Measurements from ENCODE around the gene SSH2.
"Not testable (repeated sequence)": the region's sequence is repeated elsewhere in the genome, so short reads cannot be mapped to it uniquely, and the experiment has no call there.

Gene SSH2

DNA sequence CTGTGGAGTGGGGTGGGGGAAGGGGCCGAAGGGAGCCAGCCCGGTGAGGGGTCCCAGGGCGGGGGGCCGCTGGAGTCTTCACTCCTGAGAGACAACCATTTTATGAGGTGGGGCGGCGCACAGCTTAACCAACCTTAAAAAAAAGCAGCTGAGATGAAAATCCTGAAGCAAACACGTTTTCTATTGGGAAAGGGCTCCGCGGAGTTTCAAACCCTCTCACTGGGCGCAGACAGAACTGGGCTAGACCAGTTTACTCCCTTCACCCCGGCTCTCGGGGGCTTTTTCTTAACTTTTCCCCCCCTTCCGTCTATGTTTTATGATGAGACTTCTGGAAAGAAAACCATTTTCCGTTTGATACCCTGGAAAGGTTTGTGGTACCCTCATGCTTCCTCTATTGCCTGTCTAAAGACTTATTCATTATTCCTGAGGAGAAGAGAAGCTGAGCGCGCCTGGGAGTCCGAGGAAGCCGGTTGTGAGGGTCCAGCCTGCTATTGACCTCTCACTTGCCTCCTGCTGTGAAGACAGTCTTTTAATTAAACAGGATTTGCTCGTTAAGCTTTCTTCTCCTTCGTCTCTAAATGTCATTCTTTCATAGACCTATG lies 482 bp upstream of the SSH2 start:
- no peak for DNase-seq

DNA sequence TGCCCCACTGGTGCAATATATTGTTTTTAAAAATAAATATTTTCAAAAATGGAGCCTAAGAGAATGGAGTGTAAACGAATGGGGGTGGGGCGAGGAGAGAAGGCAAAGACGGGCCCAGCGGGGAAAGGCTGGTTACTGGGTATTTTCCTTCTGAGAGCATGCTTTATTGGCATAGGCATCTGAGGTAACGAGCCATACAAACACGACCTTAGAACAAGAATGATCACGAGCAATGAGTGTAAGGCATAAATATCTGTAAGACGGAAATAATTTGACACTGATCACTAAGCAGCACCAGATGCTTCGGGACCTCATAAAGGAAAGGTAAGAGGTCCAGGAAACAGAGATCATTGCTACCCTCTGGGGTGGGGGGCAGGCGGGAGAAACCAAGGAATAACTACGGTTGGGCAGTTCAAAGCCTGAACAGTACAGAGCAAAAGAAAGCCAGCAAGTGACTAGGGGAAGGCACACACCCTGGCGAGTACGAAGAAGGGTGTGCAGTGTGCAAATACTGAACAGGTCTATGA lies 959 bp downstream of the SSH2 start:
- peak in 1 of 2 donors; percentile 8 for DNase-seq

DNA sequence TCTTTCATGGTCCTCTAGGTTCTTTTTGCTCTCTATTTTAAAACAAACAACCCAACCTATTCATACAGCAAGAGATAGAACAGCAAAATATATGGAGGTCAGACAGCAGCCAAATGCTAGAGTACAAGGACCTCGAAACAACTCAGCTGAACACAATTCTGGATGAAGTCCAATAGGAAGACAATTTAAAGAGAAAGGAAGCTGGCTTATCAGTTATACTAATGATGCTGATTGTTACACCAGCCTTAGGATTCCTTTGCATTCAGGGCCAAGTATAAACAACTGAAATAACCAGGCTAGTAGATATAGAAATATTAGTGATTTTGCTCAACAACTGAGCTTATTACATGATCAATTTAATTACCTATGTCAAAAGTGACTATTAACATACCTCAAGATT lies 2.5 kb downstream of the SSH2 start:
- DNase-seq: no peak

DNA sequence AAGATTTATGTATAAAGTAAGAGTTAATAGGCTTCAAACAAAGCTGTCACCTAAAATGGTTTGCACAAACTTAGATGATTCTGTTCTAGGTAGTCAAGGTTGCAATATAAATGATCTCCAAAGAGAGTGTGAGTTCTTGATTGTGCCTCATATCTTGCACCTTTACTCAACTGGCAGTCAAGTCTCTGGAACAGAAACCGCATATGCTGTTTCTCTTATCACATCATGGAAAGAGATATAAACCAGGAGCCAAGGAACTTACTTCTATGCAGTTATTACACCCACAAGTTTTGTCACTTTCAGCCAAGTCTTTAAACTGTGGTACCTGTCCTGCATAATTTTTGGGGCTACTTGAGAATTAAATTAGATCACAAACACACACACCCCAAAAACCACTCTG lies 5.2 kb downstream of the SSH2 start:
- DNase-seq: no peak

DNA sequence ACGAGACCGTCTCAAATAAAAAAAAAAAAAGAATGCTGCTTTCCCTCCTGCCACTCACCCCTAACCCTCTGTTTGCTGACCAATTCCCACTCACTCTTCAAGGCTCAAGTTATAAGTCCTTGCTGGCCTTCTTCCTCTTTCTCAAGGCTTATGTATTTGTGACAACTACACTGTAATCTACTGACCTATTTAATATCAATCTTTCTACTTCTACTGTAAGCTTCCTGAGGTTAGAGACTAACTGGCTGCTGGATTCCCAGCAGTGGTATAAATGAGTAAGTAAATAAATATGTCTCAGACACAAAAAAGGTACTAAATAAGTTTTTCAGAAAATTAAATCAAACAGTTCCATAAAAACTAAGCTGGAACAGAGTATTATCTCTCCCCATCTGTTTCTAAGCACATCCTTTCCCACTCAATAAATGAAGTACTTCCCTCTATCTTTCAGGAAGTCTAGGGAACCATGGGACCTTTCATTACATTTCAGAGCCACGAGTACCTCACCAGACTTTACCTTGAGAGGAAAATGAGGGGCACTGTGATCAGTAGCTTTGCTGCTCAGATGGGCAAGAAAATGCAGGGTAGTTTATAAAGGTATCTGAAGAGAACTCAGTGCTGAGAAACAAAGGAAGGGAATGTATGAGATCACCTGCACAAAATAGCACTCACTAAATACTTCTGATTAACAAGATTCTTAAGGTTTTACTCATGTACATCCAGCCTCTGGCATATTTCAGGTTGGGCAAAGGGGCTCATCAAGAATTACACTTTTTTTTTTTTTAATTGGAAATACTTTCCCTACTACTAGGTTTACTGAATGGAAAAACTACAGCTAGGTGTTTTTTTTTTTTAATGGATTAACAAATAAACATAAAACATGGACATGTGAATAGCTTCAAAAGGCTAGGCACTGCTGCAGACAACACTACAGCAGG lies 10.8 kb downstream of the SSH2 start:
- DNase-seq: no peak

DNA sequence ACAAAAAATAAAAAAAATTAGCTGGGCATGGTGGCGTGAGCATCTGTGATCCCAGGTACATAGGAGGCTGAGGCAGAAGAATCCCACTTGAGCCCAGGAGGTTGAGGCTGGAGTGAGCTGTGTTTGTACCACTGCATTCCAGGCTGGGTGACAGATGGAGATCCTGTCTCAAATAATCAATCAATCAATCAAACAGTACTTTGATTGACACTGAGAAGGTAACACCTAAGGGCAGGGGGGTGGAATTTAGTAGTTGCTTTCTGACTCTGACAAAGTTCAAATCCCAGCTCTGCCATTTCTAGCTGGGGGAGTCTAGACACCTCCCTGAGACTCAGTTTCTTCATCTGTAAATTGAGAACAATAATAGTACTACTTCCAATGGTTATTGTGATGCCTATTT lies 12.0 kb downstream of the SSH2 start:
- DNase-seq: no peak

DNA sequence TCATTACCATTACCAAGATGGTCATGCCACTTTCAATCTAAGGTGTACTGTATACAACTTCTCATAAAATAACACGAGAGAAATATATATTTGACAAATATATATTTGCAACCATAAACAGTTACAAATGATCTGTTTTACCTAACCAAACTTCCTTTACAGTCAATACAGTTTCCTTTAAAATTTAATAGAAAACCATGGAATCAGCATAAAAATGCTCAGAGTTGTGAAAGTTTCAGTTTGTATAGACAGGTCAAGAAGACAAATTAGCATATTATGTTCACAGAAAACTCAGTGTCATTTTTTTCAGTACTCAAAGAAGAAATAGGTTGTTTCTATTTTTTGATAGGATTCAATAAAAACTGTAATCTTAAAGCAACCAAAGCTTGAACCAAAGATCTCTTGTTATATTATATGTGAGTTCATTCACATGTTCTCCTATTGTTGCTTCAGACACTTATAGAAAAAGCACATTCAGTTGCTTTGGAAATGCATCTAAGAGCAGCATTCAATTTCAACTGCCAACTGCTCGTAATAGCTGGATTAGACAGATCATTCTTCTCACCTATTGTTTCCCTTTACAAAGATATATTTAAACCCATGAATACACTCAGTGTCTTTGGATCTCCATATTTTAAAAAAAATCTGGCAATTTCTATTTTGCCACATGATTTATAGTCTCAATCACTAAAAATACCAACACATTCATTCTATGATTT lies 15.1 kb downstream of the SSH2 start:
- DNase-seq: no peak

DNA sequence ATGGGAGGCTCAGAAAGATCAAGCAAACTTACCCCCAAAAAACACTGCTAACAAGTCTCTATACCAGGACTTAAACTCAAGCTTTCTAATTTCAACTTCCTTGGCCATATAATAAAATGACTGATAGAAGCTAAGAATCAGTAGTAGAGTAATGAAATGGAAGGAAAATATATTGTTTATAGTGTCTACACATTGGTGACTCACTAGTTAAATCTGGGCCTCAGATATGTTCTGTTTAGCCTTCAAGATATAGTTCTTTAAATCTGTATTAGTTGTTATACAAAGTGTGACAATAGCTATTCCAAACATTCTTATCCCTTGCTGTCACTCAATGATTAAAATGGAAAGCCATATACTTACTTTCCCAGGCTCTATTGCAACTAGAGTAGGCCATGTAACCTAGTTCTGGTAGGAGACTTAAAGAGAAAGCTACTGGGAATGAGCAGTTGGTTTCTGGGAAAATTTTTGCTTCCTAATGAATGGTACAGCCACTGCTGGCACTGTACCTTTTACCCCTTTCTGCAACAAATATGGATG lies 18.3 kb downstream of the SSH2 start:
- DNase-seq: no peak

DNA sequence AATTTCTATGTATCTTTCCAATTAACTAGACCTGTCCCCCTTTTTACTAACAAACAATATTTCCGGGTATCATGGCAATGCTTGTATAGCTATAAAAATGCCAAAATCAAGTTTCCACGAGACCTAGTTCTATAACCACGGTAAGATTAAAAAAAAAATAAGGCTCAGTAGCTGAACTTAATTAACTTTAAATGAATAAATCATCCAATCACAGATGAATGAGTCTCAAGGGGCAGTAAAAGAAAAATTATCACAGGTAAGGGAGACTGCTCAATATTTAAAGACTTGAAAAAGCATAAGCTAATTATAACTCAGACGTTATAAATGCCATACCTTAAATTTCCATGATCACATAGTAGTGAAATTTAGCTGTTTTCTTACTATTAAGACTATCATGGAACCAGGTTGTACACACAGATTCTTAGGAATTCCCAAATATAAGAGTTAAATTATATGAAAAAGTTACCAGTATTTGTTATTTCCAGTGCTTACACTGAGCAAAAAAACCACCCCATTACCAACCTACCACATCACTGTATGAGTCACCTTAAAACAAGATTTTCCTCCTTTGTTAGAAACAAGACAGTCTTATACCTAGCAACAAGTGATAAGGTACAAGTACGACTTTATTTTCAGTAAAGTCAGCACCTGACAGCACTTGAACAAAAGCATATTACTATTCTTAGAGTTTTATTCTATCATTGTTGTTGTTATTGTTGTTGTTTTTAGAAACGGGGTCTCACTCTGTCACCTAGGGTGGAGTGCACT lies 20.6 kb downstream of the SSH2 start:
- DNase-seq: no peak

DNA sequence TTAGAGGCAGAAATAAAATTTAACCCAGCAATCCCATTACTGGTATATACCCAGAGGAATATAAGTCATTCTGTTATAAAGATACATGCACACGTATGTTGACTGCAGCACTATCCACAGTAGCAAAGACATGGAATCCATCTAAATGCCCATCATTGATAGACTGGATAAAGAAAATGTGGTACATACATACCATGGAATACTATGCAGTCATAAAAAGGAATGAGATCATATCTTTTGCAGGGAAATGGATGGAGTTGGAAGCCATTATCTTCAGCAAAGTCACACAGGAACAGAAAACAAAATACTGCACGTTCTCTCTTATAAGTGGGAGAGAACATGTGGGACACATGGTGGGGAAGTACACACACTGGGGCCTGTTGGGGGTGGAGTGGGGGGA lies 23.1 kb downstream of the SSH2 start:
- no peak for DNase-seq

DNA sequence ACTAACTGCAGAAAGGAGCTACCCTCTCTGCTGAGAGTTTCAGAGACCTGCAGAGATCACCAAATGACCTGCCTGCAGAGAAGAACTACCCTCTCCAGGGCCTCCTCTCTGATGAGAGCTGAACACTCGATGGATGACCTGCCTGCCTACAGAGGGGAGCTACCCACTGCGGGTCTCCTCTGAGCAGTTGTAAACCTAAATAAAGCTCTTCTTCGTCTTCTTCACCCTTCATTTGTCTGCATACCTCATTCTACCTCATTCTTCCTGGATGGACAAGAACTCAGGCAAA lies 24.2 kb downstream of the SSH2 start:
- DNase-seq: no peak

DNA sequence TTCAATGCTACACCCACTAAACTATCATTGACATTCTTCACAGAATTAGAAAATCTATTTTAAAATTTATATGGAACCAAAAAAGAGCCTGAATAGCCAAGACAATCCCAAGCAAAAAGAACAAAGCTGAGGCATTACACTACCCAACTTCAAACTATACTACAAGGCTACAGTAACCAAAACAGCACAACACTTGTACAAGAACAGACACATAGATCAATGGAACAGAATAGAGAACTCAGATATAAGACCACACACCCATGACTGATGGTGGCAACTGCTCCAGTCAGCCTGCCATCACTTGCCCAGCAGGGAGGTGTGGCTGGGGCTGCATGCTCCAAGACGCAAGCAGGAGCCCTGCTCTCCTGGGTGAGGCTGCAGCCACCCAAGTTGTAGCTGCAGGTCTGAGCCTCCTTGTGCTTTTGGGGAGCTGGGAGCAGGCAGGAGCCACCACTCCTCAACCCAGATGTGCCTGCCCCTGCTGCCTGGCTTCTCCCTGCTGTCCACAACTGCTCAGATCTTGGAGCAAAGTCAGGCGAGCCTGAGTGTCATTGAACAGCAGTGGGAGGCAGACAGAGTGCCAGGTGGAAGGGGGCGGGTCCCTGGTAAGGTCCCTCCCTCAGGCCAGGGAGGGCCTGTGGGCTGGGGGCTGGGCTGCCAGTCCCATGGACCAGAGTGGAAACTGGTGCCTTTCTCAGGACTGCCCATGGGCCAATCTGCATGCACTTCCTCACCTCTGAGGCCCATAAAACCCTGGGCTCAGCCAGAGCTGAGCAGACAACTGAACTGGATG lies 24.7 kb downstream of the SSH2 start:
- no peak for DNase-seq

DNA sequence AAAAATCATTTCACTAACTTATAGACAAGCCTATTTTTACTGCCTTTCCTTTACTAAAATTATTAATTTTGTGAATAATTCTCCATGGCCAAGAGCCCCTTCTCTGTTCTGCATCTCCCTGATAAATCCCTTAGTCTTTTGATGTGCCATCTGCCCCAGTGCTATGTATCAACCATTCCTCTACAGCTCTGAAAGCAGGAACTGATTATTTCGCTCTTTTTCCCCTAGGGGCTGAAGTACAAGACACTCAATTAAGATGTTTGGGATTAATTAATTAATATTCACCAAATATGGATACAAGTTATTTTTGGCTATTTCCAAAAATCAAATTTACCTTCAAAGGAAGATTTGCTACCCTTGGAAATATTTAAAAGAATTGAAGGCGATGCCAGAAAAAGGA lies 26.6 kb downstream of the SSH2 start:
- no peak for DNase-seq

DNA sequence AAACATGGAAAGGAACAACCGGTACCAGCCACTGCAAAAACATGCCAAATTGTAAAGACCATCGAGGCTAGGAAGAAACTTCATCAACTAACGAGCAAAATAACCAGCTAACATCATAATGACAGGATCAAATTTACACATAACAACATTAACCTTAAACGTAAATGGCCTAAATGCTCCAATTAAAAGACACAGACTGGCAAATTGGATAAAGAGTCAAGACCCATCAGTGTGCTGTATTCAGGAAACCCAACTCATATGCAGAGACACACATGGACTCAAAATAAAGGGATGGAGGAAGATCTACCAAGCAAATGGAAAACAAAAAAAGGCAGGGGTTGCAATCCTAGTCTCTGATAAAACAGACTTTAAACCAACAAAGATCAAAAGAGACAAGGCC lies 32.9 kb downstream of the SSH2 start:
- DNase-seq: not testable (repeated sequence)

DNA sequence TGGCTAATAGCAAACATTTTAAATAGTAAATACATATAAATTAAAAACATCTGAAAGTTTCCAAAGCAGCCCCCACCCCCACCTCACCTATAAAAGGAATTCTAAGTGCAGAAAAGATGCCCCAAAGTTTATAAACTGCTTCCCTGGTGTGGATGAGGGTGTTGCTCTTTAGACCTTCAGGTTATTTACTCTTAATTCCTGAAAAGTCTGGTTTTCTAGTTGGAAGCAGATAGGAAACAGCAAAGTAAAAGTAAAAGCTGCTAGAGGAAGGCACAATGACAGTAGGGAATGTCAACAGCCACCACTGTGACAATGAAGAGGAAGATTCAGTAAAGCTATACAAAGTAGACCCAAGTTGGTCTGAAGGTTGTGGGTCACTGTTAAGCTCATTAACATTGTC lies 37.8 kb downstream of the SSH2 start:
- DNase-seq: no peak

DNA sequence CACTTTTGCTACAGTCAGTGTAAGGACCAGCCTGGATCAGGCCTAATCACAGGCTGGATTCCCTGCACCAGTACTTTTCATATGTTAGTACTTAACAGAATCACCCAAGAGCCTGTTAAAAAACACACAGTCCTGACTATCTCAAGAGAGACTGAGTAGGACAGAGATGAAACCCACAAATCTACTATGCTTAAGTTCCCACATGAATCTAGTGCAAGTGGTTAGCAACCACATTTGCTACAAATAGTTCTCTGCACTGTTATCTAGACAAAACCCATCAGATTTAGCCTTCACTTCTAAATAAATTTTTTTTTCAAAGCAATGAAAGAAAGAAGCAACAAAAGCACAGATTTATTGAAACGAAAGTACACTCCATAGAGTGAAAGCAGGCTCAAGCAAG lies 38.9 kb downstream of the SSH2 start:
- DNase-seq: no peak

DNA sequence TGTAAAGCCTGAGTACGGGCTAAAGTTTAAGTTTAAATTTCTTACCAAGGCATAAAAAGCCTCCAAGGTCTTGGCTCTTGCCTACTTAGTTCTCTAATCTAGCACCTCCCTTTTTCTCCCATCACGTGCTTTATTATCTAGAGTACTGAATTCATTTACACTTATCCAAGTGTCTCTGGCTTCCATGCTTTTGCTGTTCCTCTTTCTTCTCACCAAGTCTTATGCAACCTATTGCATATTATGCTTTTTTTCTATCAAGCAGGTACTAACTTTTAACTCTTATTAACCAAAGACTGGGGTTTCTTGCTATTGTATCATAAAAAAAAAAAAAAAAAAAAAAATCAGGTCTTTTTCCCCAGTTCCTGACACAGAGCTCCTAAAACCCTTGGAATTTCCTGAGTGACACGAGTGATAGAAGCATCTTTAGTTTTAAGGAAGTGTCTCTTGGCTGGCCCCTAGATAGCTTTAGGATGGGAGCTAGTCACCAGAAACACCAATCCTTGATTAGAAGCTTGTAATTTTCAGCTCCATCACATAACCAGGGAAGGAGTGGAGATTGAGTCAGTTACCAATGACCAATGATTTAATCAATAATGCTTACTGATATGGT lies 44.9 kb downstream of the SSH2 start:
- DNase-seq: no peak

DNA sequence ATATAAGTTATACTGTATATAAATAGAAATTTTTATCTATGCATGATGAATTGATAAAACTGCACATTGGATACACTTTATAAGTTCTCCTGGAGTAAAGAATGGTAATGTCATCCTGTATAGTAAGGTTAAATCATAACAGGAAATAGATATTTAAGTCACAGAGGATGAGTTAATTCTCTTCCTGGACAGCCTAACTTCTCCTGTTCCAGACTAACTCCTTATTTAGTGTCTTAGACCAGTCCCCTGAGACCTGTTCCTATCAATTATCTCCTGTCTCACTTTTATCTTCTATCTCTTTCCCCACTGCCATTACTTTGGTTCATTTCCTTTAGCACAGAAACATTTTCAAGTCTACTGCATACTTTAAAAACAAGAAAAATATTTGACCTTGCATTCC lies 46.5 kb downstream of the SSH2 start:
- DNase-seq: no peak

DNA sequence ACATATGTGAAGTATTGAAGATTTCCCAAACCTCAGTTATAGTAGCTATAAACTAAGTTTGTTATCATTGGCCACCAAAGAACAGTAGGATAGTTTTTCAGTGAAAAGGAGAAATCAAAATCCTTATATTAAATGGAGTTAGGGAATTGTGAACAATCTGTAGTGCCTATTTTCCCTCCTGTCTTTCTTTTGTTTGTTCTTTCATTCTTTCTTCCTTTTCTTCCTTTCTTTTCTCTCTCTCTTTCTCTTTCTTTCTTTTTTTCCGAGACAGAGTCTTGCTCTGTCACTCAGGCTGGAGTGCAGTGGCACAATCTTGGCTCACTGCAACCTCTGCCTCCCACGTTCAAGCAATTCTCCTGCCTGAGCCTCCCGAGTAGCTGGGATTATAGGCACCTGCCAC lies 48.8 kb downstream of the SSH2 start:
- DNase-seq: no peak

DNA sequence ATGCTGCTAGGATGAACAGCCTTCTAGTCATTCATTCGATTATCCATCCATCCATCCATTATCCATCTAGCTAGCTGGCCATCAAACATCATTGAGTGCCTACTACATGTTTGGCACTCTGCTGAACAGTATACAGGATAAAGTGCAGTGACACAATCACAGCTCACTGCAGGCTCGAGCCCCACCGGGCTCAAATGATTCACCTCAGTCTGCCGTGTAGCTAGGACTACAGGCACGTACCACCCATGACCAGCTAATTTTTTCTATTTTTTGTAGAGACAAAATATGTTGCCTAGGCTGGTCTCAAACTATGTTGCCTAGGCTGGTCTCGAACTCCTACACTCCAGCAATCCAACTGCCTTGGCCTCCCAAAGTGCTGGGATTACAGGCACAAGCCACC lies 50.0 kb downstream of the SSH2 start:
- no peak for DNase-seq

DNA sequence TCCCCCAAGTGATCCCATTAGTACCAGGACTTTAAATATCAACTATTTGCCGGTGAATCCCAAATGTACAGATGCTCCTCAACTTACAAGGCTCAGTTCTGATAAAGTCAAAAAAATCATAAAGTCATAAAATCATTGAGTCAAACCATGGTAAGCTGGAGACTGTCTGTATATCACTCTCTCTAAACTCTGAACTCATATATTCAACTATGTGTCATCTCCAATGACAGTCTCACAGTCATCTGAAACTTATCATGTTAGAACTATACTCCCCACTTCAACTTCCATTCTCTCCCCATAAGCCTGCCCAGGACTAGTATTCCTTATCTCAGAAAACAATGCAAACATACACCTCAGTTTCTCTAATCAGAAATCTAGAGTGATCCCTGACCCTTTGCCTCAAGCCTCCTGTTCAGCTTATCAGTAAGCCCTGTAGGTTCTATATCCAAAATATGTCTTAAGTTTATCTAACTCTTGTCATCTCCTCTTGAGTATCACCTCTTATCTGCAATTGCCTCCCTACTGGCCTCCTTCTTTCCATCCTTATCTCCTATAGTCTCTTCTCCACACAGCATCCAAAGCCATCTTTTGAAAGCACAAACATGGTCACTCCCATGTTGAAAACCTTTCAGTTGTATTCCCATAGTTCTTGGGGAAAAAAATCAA lies 55.0 kb downstream of the SSH2 start:
- DNase-seq: no peak

Measured in CD4-positive, alpha-beta T cell treated with Interleukin-4 for 1 hour (primary cell).